GM12872 (cell line): ENCODE data around the gene ZNF784.

ENCODE experiments used
- TF ChIP-seq, protein P1 (sequence below): IDR thresholded peaks from 3 replicates; pipeline ENCODE4 v1.5.1; 2011; ENCODE audit warnings: low read depth, mild to moderate bottlenecking, low read length, moderate library complexity; ENCODE audit not compliant: insufficient read depth

The ZNF784 gene, protein sequence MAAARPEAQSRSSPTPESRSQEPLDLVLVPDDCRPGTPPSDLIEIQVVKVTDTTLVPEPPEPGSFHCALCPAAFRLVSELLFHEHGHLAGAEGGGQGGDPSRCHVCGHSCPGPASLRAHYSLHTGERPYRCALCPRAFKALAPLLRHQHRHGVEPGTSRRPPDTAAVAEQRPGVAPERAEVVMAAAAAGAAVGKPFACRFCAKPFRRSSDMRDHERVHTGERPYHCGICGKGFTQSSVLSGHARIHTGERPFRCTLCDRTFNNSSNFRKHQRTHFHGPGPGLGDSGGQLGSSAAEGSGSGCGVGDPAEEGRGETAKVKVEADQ

DNA sequence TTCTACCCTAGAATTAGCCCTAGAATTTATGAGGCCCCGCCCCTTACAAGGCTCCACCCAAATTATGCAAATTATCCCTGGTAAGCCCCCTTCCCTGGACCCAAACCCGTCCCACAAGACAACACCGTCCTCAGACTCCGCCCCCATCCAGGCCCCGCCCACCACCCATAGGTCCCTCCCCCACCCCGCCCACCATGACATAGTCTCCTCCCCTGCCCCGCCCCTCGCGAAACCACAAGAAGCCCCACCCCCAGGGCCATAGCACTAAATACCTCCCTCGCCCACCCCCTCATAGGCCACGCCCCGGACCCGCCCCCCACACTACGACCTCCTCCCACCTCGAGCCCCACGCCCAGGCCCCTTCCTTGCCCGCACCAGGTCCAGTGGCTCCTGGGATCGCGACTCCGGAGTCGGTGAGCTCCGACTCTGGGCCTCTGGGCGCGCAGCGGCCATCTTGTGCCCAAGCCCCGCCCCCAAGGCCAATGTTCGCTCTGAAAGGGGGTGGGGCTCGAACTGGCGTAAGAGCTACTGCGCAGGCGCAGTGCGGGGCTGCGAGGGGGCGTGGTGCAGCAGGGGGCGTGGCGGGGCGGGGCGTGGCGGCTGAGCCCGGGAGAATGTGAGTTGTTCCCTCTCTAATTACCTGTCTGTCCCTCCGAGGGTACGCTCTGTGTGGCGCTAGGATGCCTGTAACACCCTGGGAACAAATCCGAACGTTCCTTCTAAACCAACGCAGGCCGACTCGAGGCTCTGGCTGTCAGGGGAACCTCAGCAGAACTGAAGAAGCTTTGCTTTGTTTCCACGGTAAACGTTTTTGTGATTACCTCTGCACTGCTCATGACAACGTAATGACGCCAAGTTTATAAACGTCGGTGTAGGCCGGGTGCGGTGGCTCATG, at the start of gene ZNF784:
TSS of gene ZNF784 (minus strand) at position 458 of the 895 bp plus-strand sequence. CDS start at position 453, 5 bp downstream.
- TF ChIP-seq, protein P1, sequence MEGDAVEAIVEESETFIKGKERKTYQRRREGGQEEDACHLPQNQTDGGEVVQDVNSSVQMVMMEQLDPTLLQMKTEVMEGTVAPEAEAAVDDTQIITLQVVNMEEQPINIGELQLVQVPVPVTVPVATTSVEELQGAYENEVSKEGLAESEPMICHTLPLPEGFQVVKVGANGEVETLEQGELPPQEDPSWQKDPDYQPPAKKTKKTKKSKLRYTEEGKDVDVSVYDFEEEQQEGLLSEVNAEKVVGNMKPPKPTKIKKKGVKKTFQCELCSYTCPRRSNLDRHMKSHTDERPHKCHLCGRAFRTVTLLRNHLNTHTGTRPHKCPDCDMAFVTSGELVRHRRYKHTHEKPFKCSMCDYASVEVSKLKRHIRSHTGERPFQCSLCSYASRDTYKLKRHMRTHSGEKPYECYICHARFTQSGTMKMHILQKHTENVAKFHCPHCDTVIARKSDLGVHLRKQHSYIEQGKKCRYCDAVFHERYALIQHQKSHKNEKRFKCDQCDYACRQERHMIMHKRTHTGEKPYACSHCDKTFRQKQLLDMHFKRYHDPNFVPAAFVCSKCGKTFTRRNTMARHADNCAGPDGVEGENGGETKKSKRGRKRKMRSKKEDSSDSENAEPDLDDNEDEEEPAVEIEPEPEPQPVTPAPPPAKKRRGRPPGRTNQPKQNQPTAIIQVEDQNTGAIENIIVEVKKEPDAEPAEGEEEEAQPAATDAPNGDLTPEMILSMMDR: no peak

DNA sequence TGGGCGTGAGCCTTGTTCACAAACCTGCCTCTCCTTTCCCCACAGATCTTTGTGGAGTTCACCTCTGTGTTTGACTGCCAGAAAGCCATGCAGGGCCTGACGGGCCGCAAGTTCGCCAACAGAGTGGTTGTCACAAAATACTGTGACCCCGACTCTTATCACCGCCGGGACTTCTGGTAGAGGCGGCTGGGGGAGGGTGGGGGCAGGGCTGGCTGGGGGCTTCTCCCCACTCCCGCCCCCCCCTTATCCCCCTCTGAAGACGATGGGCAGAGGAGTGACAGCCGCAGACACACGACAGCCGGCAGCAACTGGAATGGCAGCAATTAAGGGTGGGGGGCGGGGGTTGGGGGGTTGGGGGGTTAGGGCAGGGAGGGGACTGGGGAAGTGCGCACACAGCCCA, 49.5 kb upstream of the ZNF784 start:
- TF ChIP-seq, protein P1: no peak

DNA sequence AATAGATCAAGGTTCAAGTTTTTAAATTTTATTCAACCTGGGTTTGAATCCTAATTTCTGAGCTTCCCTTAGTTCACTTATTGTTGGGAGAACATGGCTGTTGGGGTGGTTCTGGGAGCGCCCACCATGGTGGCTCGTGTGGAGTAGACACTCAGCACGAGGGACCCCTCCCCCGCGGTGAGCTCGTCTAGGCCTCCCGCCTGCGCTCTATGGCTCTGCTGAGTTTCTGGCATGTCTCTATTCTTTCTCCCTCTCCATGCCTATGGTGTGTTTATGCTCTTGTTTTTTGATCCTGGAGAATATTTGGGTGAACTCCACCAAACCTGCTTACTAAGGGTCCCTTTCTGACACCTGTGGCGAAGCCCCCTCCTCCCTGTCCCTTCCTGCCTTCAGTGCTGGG, 49.1 kb upstream of the ZNF784 start:
- TF ChIP-seq, protein P1: no peak

DNA sequence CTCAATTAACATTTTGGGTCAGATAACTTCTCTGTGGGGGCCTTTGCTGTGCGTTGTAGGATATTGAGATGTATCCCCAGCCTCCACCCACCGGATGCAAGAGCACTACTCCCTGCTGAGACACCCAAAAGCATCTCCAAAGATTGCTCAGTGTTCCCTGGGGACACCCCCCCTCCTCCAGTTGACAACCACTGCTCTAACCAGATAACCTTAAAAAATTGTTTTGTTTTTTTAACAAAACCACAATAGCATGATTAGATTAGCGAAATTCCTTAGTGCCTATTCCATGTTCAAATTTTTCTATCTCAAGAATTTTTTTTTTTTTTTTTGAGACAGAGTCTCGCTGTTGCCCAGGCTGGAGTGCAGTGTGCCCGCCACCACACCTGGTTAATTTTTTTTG, 48.1 kb upstream of the ZNF784 start:
- TF ChIP-seq, protein P1: no peak

DNA sequence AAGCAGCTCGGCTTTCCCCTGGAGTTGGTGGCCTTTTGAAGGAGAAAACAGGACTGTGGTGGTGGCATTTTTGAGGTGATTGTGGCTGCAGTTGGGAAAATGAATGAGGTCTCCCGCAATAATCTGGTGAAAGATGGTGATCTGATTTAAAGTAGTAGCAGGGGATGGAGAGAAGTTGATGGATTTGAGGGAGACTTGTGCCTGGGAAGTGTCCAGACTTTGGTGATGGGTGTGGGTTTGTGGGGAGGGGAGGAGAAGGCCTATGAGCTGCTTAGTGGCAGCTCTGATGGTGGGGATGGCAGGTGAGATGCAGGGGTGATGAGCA, 46.6 kb upstream of the ZNF784 start:
- TF ChIP-seq, protein P1: no peak

DNA sequence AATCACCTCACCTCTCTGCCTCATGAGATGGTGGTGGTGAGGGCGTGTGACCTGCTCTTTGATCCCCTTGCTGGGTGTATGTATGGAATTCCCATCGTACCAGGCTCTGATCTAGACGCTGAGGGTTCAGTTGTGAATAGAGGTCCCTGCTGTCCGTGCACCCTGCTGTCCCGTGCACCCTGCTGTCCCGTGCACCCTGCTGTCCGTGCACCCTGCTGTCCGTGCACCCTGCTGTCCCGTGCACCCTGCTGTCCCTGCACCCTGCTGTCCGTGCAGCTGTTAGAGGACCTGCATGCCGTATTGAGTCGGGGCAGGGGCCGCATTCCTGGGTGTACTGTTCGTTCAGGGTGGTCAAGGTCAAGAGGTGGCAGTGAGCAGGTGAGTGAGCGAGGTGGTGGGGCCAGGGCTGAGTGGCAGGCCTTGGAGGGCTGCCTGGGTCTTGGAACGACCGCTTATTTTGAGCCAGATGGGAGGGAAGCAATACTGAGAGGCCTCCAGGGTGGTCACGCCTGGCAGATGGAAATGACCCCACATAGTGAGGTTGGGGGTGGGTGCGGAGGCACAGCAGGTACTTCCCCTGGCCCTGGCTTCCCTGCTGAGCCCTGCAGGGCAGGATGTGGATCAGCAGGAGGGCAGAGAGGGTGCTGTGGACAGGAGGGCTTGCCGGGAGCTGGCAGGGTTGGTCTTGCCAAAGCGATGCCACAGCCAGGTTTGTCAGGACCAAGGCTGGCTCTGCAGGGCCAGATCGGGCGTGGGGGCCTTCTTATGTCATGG, 46.1 kb upstream of the ZNF784 start:
- TF ChIP-seq, protein P1: no peak

DNA sequence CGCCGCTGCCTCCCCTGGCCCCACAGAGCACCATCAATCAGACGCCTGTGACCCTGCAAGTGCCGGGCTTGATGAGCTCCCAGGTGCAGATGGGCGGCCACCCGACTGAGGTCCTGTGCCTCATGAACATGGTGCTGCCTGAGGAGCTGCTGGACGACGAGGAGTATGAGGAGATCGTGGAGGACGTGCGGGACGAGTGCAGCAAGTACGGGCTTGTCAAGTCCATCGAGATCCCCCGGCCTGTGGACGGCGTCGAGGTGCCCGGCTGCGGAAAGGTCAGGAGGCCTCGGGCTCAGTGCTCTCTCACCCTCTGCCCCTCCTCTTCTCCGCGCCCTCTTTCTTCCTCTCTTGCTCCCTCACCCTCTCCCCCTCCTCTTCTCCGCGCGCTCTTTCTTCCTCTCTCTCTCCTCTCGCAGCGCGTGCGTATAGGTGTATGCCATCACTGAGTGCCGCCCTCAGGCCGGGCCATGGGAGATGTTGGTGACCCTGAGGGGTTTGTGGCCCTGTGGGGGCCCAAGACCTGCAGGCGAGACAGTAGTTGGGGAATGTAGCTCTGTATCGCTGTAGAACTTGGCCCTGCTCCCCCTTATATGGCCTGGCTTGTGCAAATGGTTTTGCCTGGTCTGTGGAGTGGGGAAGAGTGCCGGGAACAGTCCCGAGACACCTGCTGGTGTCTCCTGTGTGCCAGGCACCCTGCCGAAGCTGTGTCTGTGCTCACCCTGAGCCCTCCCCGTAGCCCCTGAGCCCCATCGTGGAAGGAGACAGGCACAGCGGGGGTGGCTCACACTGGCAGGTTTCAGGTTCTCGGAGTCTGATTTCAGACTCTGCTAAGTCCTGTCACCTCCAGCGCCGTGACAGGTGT, 45.3 kb upstream of the ZNF784 start:
- TF ChIP-seq, protein P1: no peak
